ENCODE results near the gene LNP1.
A peak's percentile ranks its signal among the peaks of the same experiment; 100 is the strongest.

LNP1 gene

DNA sequence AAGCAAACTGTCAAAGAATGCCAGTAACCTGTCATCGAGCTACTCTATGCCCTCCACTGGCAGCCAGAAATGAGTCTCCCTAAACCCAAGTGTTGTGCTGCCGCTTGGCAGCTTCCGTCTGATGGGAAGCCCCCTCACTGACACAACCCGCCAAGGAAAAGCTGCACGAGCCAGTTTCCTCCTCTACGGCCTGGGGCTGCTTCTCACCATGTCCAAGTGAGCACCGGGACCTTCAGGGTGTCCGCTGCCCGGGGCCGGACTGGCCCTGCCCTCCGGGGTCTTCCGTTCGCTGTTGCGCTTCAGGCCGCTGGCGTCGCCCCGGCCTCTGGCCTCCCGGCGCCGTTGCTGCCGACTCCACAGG, 940 bp upstream of the LNP1 start:
- DNase-seq = no peak

DNA sequence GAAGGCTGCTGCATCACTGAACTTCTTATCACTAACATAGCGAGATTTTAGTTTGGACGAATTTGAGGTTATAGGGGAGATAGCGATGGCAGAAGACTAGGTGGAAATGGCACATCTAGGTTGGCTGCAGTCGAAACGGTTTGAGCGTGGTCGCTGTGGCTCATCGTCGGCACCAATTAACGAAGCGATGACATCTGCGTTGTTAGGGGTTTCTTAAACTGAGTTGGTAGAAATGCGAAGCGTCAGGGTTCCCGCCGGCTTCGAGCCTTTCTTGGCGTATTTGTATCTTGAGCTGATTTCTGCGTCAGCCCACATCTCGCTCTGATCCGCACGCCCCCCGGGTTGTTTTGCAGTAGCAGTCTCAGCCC, 319 bp downstream of the LNP1 start:
- peak; percentile 80 for DNase-seq

DNA sequence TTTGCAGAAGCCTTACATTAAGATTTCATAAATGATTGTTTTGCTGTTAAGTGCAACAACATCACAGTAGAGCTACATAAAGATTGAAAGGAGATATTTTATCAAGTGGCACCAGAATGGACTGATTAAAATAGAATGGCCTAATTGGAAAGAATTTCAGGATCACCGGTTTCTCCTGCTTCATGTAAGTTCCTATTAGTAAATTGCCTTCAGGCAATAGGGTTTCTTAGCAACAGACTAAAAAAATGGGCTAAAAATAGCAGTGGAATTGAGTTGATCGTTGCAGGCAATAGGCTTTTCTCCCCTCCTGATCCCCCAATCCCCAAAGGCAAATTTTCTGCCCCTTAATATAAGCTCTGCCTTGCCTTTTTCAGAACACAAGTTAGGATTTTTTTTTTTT, 917 bp downstream of the LNP1 start:
- peak; percentile 87 for DNase-seq

DNA sequence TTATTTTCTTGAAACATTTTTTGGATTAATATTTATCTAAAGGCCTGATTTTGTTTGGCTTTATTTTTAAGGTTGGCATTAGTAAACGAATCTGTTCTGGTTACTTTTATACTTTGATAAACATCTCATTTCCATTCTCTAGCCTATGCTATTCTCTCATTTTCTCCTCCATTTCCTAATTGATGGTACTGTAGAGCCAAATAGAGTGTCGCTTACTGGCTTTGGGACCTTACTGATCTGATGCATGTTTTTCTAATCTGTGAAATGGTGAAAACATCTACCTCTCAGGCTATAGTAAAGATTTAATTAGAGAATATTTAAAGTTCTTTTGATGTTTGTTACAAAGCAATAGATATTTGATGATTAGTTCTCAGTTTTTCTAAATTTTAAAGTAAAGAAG, 1.6 kb downstream of the LNP1 start:
- DNase-seq = peak; percentile 18

DNA sequence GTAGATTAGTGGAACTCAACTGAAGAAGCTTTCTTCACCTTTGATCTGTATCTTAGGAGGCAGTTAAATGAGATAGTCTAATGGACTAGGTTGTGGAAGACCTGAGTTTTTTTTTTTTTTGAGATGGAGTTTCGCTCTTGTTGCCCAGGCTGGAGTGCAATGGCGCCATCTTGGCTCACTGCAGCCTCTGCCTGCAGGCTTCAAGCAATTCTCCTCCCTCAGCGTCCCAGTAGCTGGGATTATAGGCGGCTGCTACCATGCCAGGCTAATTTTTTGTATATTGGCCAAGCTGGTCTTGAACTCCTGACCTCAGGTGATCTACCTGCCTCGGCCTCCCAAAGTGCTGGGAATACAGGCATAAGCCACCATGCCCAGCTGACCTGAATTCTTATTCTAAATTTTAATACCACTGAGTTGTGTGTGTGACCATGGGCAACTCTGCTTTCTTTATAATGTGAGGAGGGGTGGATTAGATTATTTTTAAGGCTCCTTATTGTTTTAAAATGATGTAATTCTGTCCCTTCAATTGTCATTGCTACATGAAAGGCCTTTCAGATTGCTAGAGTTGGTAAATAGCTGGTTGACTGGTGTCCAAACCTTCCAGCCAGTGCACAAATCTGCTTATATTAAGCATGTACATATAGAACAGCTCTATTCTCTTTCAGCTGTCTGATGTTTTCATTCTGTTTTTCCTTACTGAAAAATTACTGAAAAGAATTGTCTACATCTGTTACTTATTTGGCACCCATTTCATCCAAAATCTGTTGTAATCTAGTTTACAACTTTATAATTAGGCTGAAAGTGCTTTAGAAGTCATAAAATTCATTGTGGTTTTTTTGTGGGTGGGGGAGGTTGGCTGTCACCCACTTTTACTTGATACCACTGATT, 2.3 kb downstream of the LNP1 start:
- peak; percentile 61 for DNase-seq

DNA sequence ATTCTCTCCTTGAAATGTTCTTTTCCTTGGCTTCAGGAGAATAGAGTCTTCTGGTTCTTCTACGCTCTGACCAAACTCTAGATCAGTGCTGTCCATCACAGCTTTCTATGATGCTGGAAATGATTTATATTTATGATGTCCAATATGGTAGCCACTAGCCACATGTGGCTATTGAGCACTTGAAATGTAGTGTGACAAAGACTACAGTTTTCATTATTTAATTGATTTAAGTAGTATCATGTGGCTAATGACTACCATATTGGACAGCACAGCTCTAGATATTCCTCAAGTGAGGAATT, 2.9 kb downstream of the LNP1 start:
- DNase-seq = no peak

DNA sequence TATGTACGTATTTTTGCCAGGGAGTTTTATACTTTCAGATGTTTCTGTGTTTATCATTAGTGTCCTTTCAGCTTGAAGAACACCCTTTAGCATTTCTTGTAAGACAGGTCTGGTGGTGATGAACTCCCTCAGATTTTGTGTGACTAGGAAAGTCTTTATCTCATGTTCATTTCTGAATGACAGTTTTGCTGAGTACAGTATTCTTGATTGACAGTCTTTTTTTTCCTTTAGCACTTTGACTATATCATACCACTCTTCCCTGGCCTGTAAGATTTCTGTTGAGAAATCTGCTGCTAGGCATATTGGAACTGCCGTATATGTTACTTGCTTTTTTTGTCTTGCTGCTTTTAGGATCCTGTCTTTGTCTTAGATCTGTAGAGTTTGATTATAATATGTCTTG, 5.8 kb downstream of the LNP1 start:
- DNase-seq = no peak

DNA sequence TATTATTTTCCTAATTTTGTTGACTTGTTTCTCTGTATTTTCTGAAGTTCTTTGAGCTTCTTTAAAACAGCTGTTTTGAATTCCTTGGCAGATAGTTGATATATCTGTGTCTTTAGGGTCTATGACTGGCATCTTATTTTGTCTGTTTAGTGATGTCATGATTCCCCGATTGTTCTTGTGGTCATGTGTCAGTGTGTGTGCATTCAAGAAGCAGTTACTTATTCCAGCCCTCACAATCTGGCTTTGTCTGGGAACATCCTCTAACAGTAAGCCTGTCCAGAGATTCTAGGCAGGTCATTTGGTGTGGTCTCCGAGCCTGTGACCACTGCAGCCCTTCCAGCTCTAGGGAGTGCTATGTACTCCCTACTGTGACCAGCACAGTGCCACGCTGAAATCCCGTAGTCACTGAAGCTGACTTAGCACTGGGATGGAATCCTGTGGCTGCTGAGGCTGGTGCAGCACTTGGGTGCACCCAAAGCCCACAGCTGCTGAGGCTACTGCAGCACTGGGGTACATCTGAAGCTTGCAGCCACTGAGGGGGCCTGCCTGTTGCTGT, 6.7 kb downstream of the LNP1 start:
- DNase-seq = no peak

DNA sequence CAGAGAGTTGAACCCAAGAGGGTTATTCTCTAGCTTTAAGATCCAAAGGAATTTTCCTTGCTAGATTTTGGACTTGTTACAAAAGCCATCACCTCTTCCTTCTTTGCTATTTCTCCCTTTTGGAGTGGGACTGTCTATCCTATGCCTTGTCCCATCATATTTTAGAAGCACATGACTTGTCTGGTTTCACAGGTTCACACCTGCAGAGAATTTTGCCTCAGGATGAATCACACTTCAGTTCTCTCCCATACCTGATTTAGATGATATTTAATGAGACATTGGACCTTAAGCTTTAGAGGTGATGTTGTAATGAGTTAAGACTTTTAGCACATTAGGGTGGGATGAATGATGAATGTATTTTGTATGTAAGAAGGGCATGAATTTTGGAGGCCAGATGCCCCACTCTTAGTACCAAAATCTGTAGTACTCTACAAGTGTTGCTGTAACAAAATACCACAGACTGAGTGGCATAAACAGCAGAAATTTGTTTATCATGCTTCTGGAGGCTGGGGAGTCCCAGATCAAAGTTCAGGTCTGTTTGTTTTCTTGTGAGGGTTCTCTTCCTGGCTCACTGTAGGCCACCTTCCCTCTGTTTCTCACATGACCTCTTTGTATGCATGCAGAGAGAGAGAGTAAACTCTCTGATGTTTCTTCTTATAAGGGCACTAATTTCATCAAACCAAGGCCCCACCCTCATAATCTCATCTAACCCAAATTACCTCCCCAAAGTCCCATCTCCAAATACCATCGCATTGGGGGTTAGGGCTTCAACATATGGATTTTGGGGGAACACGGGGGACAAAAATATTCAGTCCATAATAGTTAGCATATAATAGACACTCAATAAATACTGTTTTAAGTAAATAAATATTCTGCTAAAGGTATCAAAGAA, 10.0 kb downstream of the LNP1 start:
- no peak for DNase-seq

DNA sequence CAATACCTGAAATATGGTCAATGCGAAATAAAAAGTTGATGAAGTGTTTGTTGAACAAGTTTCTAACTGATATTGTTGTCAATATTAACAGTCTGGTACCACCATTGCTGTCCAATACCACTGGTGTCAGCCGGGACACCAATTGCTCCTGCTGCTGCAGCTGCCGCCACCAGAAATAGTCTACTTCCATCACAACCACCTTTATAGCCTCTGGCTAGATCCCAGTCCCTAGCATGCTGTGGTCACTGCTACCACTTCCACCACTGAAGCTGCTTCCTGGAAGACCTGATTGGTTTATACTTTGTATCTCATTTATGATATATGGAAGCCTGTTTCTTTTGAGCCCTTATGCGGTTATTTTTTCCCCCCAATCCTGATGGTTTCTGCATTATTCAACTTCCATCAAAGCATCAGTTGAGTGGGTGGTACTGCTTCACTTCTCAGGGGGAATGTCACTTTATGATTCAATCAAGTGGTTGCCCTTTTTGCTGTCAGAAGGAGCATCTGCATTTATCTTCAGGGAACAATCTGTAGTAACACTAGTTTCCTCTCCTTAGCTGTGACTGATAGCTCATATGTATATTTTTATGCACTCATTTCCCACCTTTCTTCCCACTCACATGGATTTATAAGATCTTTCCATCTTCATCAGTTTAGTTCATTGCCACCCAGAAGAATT, 11.7 kb downstream of the LNP1 start:
- no peak for DNase-seq

DNA sequence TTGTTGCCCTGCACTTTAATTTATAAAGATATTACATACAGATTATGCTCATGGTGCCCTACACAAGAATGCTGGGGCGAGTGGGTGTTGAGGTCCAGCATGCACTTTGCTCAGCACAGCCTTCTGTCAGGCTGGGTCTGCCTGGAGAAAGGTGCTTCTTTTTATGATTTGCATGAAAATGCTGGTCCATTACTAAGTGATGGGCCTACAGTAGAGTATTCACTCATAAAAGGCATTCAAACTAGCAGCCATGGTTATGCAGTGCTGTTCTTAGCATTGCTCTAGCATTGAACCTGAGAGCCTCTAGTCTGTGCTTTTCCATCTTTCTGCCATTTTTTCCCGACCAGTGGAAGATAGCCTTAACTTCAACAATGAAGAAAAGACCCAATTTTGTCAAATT, 12.3 kb downstream of the LNP1 start:
- DNase-seq = no peak

DNA sequence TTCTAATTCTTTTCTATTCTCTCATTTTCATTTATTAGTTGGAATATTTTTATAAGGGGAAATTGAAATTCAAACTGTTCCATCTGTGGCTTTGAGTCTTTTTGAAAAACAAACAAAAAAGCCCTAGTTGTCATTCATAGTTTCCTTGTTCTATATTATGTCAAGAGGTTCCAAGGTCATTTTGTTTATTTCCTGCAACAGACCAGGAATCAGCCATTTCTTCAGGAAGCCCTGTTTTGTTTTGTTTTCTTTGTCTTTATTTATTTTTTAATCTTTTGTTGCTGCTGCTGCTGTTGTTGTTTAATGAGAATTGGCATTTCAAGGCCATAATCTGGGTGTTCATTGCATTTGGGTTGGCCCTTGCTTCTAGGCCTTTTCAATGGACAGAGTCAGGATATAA, 14.8 kb downstream of the LNP1 start:
- DNase-seq = no peak

DNA sequence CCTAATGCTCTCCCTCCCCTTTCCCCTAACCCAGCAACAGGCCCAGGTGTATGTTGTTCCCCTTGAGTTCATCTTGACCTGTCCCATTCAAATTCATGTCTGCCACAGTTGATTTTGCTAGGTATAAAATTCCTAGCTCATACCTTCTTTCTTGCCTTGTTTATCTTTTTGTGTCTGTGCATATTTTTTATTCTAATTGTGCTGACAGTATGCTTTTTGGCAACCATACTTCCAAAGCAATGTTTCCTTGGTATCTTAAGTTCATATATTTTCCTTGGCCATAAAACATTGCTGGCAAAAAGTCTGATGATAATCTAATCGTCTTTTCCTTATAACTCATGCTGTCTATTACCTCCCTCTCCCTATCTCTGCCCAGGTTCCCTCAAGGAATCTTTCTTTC, 15.5 kb downstream of the LNP1 start:
- no peak for DNase-seq

DNA sequence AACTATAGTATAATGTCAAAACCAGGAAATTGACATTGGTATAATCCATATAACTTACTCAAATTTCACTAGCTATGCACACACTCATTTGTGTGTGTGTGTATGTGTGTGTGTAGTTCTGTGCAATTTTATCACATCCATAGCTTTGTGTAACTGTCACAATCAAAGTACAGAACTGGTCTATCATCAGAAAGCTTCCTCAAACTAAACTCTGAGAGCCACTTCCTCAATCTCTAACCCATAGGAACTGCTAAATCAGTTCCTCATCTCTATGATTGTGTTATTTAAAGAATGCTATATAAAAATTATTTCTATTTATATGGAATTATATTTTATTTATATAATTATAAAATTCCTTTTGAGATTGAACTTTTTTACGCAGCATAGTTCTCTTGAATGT, 18.1 kb downstream of the LNP1 start:
- no peak for DNase-seq

DNA sequence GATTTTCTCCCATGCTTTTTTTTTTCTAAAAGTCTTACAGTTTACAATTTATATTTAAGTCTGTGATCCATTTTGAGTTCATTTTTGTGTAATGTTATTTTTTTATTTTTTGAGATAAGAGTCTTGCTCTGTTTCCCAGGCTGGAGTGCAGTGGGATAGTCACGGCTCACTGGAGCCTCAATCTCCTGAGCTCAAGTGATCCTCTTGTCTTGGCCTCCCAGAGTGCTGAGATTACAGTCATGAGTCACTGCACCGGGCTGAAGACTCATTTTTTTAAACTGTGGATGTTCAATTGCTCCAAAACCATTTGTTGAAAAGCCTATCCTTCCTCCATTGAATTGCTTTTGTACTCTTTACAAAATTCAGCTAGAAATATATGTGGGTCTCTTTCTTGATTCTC, 19.5 kb downstream of the LNP1 start:
- no peak for DNase-seq

DNA sequence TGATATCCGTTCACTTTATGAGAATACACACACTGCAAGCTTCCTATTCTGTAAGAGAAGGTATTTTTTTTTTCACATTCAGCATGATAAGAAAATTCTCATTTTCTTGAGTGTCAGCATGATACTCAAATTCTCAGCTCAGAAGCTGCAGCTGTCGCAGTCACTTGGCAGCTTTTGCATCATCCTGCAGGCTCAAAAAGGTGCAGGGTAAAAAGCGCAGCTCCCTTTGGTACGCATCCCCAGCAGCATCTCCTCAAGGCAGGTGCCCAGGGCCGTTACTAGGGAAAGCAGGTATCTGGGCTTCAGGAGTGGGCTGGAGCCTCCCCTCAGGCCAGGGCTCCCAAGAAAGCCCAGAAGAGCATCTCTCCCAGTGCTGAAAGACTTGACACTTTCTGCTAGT, 22.3 kb downstream of the LNP1 start:
- no peak for DNase-seq

DNA sequence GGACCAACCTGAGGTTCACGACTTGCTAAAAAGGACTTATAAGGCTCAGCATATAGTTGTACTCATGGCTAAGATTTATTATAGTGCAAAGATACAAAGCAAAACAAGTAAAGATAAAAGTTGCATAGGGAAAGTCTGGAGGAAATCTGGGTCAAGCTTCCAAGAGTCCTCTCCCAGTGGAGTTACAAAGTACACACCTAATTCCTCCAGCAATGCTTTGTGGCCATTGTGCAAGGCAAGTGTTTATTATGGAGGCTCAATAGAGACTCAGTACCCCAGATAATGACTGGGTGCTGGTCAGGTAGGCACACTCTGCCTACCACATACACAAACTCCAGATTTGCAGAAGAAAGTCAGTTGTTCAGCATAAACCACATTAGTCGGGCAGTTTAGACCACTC, 22.9 kb downstream of the LNP1 start:
- DNase-seq = no peak

DNA sequence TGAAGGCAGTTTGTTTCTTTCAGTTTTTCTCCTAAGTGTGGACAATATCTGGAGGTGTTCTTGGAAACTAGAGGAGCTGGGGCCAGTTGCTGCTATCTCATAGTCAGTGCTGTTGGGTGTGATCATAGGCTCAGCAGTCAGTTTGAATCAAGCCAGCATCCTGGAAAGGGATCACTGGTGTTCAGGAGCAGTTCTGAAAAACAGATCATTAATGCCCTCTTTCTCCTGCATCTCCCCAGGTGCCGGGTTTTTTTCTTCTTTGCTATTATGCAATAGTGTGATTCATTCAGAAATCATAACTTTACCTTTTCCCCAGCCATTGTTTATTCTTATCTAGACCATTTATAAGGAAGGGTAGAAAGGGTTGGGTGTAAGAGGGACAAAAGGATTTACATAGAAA, 24.0 kb downstream of the LNP1 start:
- DNase-seq = no peak

DNA sequence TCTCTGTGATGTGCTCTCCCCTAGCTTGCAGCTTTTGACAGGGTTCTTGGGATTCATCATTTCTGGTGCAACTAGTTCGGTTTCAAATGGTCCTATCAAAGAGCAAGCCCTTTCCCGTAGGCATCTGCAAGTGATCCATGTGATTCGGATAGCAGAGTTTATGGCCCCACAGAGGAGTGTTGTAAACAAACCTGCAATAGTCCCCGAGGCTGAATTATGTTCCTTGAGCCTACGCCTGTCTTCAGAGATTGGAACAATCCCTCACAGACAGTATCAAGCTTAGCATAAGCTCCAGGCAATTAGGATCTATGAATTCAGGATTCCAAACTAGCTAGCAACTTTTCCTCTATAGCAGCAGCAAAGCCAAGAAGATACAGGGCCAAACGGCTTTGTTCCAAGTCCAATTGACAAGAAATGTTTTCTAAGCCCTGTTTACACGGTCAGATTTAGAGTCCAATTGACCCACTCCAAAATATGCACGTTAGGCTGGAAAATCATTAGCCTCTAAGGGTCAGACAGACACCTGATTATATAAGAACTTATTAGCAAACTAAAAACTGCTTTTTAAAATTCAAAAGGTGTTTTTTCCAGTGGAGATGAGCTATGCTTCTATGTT, 24.8 kb downstream of the LNP1 start:
- DNase-seq = no peak

DNA sequence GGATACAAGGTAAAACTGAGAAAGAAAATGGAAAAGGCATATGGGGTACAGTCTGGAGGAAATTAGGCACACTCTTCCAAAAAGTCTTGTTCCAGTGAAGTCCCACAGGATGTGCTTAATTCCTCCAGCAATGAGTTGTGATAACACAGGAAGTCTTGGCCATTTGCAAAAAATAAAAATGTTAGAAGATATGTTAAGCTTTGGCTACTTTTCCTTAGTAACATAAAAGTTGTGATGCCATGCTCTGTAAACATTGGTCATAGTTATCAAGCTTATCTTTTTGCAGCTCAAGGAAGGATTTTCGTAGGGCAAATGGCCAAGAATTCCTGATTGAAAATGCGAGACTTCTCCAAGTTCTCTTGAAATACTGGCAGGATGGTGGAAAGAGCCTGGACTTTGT, 26.4 kb downstream of the LNP1 start:
- DNase-seq = no peak

DNA sequence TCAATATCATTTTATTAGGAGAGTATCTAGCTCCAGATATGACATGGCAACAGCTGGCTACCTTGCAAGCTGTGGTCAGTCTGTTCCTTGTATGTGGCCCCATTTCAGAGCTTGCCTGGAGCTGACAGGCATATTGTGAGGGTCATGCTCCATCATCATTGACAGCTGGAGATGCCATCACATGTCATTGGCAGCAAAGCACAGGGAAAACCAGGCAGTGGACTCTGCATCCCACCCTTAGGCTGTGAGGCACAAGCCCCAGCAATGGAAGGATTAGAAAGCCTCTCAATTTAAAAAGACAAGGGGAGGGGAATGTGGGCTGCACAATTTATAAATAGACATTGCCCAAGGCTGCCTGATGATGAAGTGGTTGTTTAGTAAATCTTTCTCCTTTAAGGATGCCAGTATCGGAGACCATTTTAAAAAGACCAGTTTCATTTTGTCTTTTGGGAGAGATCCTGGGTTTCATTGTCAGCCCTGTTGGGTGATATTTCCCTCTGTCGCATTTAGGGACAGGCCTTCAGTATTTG, 27.9 kb downstream of the LNP1 start:
- no peak for DNase-seq

DNA sequence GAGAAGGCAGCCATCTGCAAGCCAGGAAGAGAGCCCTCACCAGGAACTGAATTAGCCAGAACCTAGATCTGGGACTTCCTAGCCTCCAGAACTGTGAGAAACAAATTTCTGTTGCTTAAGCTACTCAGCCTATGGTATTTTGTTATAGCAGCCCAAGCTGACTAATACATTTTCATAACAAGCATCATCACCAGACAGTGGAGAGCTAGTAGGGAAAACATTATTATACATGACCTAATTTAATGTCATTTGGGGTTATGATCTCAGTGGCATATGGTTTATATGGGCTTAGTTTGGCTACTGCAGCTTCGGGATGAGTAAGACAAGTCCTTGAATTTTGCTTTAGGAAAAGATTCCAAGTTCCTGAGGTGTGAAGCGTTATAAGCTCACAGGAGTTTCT, 35.6 kb downstream of the LNP1 start:
- DNase-seq = no peak

Data from DMS 273 treated with DMSO at 0.1 percent for 48 hours (cell line).